Liver (tissue), 9 donors: ENCODE data around the gene PCDHGA10. TPM values are rescaled to one million over a fixed set of nuclear protein-coding genes. Genes with fewer than 3 reads are reported as not detected.
A peak's percentile ranks its signal among the peaks of the same experiment; 100 is the strongest.

Source experiments
- DNase-seq: peaks from one replicate; pipeline ENCODE4 v3.0.0-alpha.2; 2017; ENCODE audit warnings: low spot score
- H3K27ac ChIP-seq, 2 donors: one replicate each; pipeline ENCODE4 v1.7.0; 2013; ENCODE audit warnings: inconsistent platforms in 2 of 2, low read length in 2 of 2, control low read depth in 1 of 2, low read depth in 1 of 2, mild to moderate bottlenecking in 1 of 2
- H3K27me3 ChIP-seq, 4 donors: one replicate each; pipeline versions ENCODE4 v1.6.1 to v1.7.0; 2013; ENCODE audit warnings: low read length in 3 of 4, inconsistent platforms in 1 of 4, mild to moderate bottlenecking in 1 of 4, moderate library complexity in 1 of 4; ENCODE audit not compliant: control insufficient read depth in 4 of 4, insufficient read depth in 4 of 4
- H3K36me3 ChIP-seq, 4 donors: one replicate each; pipeline versions ENCODE4 v1.6.1 to v1.7.0; 2013; ENCODE audit warnings: low read length in 3 of 4, mild to moderate bottlenecking in 3 of 4, low read depth in 1 of 4, moderate library complexity in 1 of 4; ENCODE audit not compliant: control insufficient read depth in 4 of 4, insufficient read depth in 3 of 4
- H3K4me1 ChIP-seq, 4 donors: one replicate each; pipeline versions ENCODE4 v1.6.1 to v1.7.0; 2013; ENCODE audit warnings: low read length in 3 of 4, mild to moderate bottlenecking in 3 of 4, moderate library complexity in 1 of 4; ENCODE audit not compliant: control insufficient read depth in 4 of 4, insufficient read depth in 4 of 4
- H3K4me3 ChIP-seq, 3 donors: one replicate each; pipeline versions ENCODE4 v1.6.1 to v1.7.0; 2013; ENCODE audit warnings: low read length in 3 of 3, control low read depth in 1 of 3, low read depth in 1 of 3, mild to moderate bottlenecking in 1 of 3
- H3K9ac ChIP-seq, 2 donors: one replicate each; pipeline ENCODE4 v1.7.0; 2013; ENCODE audit warnings: low read length in 2 of 2, mild to moderate bottlenecking in 2 of 2, moderate library complexity in 2 of 2, control low read depth in 1 of 2, low read depth in 1 of 2
- H3K9me3 ChIP-seq, 4 donors: one replicate each; pipeline versions ENCODE4 v1.6.1 to v1.7.0; 2013; ENCODE audit warnings: low read length in 3 of 4; ENCODE audit not compliant: control insufficient read depth in 4 of 4
- ATF3 ChIP-seq: IDR thresholded peaks from 2 replicates; pipeline ENCODE4 v1.6.1; 2016; ENCODE audit warnings: antibody characterized with exemption
- EGR1 ChIP-seq, 2 donors: IDR thresholded peaks; 2 replicates each; pipeline ENCODE4 v1.6.1; 2016 to 2018; ENCODE audit warnings: antibody characterized with exemption in 2 of 2, low read depth in 2 of 2
- GABPA ChIP-seq, 2 donors: IDR thresholded peaks in 1 of 2; conservative IDR thresholded peaks in 1 of 2; 2 replicates each; pipeline ENCODE4 v1.6.1; 2016; ENCODE audit warnings: antibody characterized with exemption in 2 of 2, mild to moderate bottlenecking in 1 of 2, moderate library complexity in 1 of 2
- HNF4A ChIP-seq, 2 donors: conservative IDR thresholded peaks; 2 replicates each; pipeline ENCODE4 v1.6.1; 2016; ENCODE audit warnings: antibody characterized with exemption in 2 of 2, mild to moderate bottlenecking in 2 of 2
- HNF4G ChIP-seq: IDR thresholded peaks from 2 replicates; pipeline ENCODE4 v1.6.1; 2016; ENCODE audit warnings: antibody characterized with exemption
- JUND ChIP-seq, 2 donors: IDR thresholded peaks; 2 replicates each; pipeline ENCODE4 v1.6.1; 2016; ENCODE audit warnings: antibody characterized with exemption in 2 of 2
- NR2F2 ChIP-seq: IDR thresholded peaks from 2 replicates; pipeline ENCODE4 v1.6.1; 2016; ENCODE audit warnings: antibody characterized with exemption
- RAD21 ChIP-seq, 2 donors: IDR thresholded peaks; 2 replicates each; pipeline ENCODE4 v1.6.1; 2016; ENCODE audit warnings: antibody characterized with exemption in 2 of 2, mild to moderate bottlenecking in 2 of 2
- REST ChIP-seq: IDR thresholded peaks from 2 replicates; pipeline ENCODE4 v1.6.1; 2016; ENCODE audit warnings: antibody characterized with exemption, mild to moderate bottlenecking
- RXRA ChIP-seq, 2 donors: IDR thresholded peaks; 2 replicates each; pipeline ENCODE4 v1.6.1; 2017 to 2018; ENCODE audit warnings: antibody characterized with exemption in 2 of 2, mild to moderate bottlenecking in 1 of 2
- SP1 ChIP-seq: IDR thresholded peaks from 2 replicates; pipeline ENCODE4 v1.6.1; 2018; ENCODE audit warnings: antibody characterized with exemption, mild to moderate bottlenecking
- TAF1 ChIP-seq: conservative IDR thresholded peaks from 2 replicates; pipeline ENCODE4 v1.6.1; 2016; ENCODE audit warnings: antibody characterized with exemption, mild to moderate bottlenecking
- YY1 ChIP-seq: IDR thresholded peaks from 2 replicates; pipeline ENCODE4 v1.6.1; 2016; ENCODE audit warnings: antibody characterized with exemption, mild to moderate bottlenecking
- WGBS: extraction: QIAGEN DNeasy Blood & Tissue Kit; methylation state at CpG from one replicate; pipeline ENCODE4 v1.1.7; 2013; 5-methylcytosine and 5-hydroxymethylcytosine counted together
- polyA plus RNA-seq, 2 donors: library from polyadenylated mRNA; stranded (reverse) in 1 of 2; unstranded in 1 of 2; fragments of 200-250 nt in 1 of 2; fragments of >200 nt in 1 of 2; fragmentation: Nextera tagmentation in 1 of 2; extraction: Ambion mirVana in 1 of 2; gene quantifications; one replicate each; pipeline versions ENCODE4 v1.2.1 to v1.2.3, GENCODE V29; 2013 to 2015
- total RNA-seq, 2 donors: library from RNA; depleted of rRNA; stranded (reverse); fragments of >200 nt; gene quantifications; one replicate each; pipeline ENCODE4 v1.2.3, GENCODE V29; 2014
- TF ChIP-seq, protein P1 (sequence below): fragments of 150-350 bp; IDR thresholded peaks from 2 replicates; pipeline ENCODE4 v1.5.1; 2017; ENCODE audit warnings: improper control_type of control experiment, low read depth, low read length; ENCODE audit not compliant: missing input control
- donor health status: healthy.
- donor health status: healthy.
- donor health status: healthy.
- donor health status: healthy.
- donor health status: healthy.

Gene PCDHGA10
- total and polyA plus RNA-seq, 4 donors: 1.2 to 3.9 (median 1.6) TPM

GRCh38 chr5:141398608-141399007 lies 14.2 kb upstream of the PCDHGA10 start:
- no peak overlapping the region for H3K27ac ChIP-seq
- no peaks in the 10 kb centered on the region for H3K36me3 ChIP-seq
- no peak overlapping the region for H3K9ac ChIP-seq
- peaks cover 0 to 4% (median 0%) of the 10 kb centered on the region in 4 donors for H3K4me1 ChIP-seq
- TF ChIP-seq NR2F2 (no peak), RXRA (IDR thresholded peaks at IDR 0.05) (no peak), JUND (IDR thresholded peaks at IDR 0.05) (no peak), ATF3 (no peak), HNF4G (no peak), HNF4A (conservative IDR thresholded peaks at IDR 0.05) (no peak), RAD21 (IDR thresholded peaks at IDR 0.05) (no peak), SP1 (no peak), REST (no peak), YY1 (no peak), TAF1 (no peak), GABPA (IDR thresholded peaks at IDR 0.05 in 1 of 2, conservative IDR thresholded peaks at IDR 0.05 in 1 of 2) (no peak), EGR1 (IDR thresholded peaks at IDR 0.05; ENCODE audit: low read depth in 2 of 2) (no peak)
- TF ChIP-seq, protein P1, sequence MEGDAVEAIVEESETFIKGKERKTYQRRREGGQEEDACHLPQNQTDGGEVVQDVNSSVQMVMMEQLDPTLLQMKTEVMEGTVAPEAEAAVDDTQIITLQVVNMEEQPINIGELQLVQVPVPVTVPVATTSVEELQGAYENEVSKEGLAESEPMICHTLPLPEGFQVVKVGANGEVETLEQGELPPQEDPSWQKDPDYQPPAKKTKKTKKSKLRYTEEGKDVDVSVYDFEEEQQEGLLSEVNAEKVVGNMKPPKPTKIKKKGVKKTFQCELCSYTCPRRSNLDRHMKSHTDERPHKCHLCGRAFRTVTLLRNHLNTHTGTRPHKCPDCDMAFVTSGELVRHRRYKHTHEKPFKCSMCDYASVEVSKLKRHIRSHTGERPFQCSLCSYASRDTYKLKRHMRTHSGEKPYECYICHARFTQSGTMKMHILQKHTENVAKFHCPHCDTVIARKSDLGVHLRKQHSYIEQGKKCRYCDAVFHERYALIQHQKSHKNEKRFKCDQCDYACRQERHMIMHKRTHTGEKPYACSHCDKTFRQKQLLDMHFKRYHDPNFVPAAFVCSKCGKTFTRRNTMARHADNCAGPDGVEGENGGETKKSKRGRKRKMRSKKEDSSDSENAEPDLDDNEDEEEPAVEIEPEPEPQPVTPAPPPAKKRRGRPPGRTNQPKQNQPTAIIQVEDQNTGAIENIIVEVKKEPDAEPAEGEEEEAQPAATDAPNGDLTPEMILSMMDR: no peak
- no peak for DNase-seq
- peaks cover 15 to 68% (median 35%) of the 10 kb centered on the region in 4 donors for H3K9me3 ChIP-seq
- 25% methylated on average over 15 of the region's 15 CpGs for WGBS
- peaks cover 0 to 3% (median 0%) of the 10 kb centered on the region in 4 donors for H3K27me3 ChIP-seq
- peak overlapping the region in 2 of 3 donors; percentile 41 to 54 for H3K4me3 ChIP-seq

GRCh38 chr5:141399555-141400258 lies 13.1 kb upstream of the PCDHGA10 start:
- peaks cover 0 to 4% (median 0%) of the 10 kb centered on the region in 4 donors for H3K4me1 ChIP-seq
- no peaks in the 10 kb centered on the region for H3K36me3 ChIP-seq
- peaks cover 0 to 3% (median 0%) of the 10 kb centered on the region in 4 donors for H3K27me3 ChIP-seq
- WGBS: 29% methylated on average over 61 of the region's 61 CpGs
- no peak overlapping the region for H3K9ac ChIP-seq
- H3K4me3 ChIP-seq: peak overlapping the region in 2 of 3 donors; percentile 6 to 54
- TF ChIP-seq REST (no peak), EGR1 (IDR thresholded peaks at IDR 0.05; ENCODE audit: low read depth in 2 of 2) (no peak), RXRA (IDR thresholded peaks at IDR 0.05) (no peak)
- H3K9me3 ChIP-seq: peaks cover 16 to 67% (median 33%) of the 10 kb centered on the region in 4 donors
- H3K27ac ChIP-seq: no peak overlapping the region
- DNase-seq: no peak
